ENCODE measurements around the gene CA6.
"Not testable (repeated sequence)": the region's sequence is repeated elsewhere in the genome, so short reads cannot be mapped to it uniquely, and the experiment has no call there.

Gene CA6

GRCh38 chr1:8945568-8945967 lies at the start of gene CA6:
Gene CA6, plus strand, starts transcription at chr1:8945868. Its CDS starts 19 bp downstream, at chr1:8945887.
- DNase-seq: no peak

GRCh38 chr1:8896775-8897174 lies 48.9 kb upstream of the CA6 start:
- DNase-seq: not testable (repeated sequence)

GRCh38 chr1:8897505-8897904 lies 48.2 kb upstream of the CA6 start:
- not testable (repeated sequence) for DNase-seq

GRCh38 chr1:8898418-8898817 lies 47.2 kb upstream of the CA6 start:
- DNase-seq: not testable (repeated sequence)

- no peak for DNase-seq
Measured at GRCh38 chr1:8899046-8899445, 46.6 kb upstream of the CA6 start.

- DNase-seq: not testable (repeated sequence)
Measured at GRCh38 chr1:8900684-8901083, 45.0 kb upstream of the CA6 start.

GRCh38 chr1:8902765-8903164 lies 42.9 kb upstream of the CA6 start:
- DNase-seq: no peak

GRCh38 chr1:8903410-8903809 lies 42.3 kb upstream of the CA6 start:
- no peak for DNase-seq

- DNase-seq: no peak
Measured at GRCh38 chr1:8903908-8904650, 41.6 kb upstream of the CA6 start.

GRCh38 chr1:8905582-8906191 lies 40.0 kb upstream of the CA6 start:
- peak; percentile 49 for DNase-seq

- no peak for DNase-seq
Measured at GRCh38 chr1:8908388-8909151, 37.1 kb upstream of the CA6 start.

GRCh38 chr1:8910331-8910730 lies 35.3 kb upstream of the CA6 start:
- no peak for DNase-seq

- DNase-seq: no peak
Measured at GRCh38 chr1:8910914-8911313, 34.8 kb upstream of the CA6 start.

- no peak for DNase-seq
Measured at GRCh38 chr1:8911416-8912309, 34.0 kb upstream of the CA6 start.

GRCh38 chr1:8913457-8913856 lies 32.2 kb upstream of the CA6 start:
- no peak for DNase-seq

- DNase-seq: no peak
Measured at GRCh38 chr1:8914466-8914865, 31.2 kb upstream of the CA6 start.

GRCh38 chr1:8915446-8915845 lies 30.2 kb upstream of the CA6 start:
- DNase-seq: no peak

GRCh38 chr1:8917536-8917935 lies 28.1 kb upstream of the CA6 start:
- DNase-seq: not testable (repeated sequence)

GRCh38 chr1:8922962-8923361 lies 22.7 kb upstream of the CA6 start:
- DNase-seq: no peak

GRCh38 chr1:8925406-8925805 lies 20.3 kb upstream of the CA6 start:
- no peak for DNase-seq

- DNase-seq: no peak
Measured at GRCh38 chr1:8925960-8926359, 19.7 kb upstream of the CA6 start.

Measured in right forelimb (tissue), 1 donor.